Stimulated activated CD8-positive, alpha-beta memory T cell treated with anti-CD3 and anti-CD28 coated beads, Interleukin-15, amount 100 ng/mL, for 4 hours (primary cell): ENCODE measurements around the gene PYGB.
"Not testable (repeated sequence)": the region's sequence is repeated elsewhere in the genome, so short reads cannot be mapped to it uniquely, and the experiment has no call there.

Experiments
- DNase-seq, 2 donors: peaks; one replicate each; pipeline ENCODE4 v3.0.0-alpha.2; 2020; ENCODE audit warnings: low read depth in 2 of 2

PYGB gene

GRCh38 chr20:25249198-25249931 is 1.5 kb downstream of the PYGB start:
- DNase-seq = no peak

- DNase-seq = no peak
Observed at GRCh38 chr20:25250508-25250907, 2.6 kb downstream of the PYGB start.

GRCh38 chr20:25251019-25251418 is 3.1 kb downstream of the PYGB start:
- no peak for DNase-seq

- no peak for DNase-seq
Observed at GRCh38 chr20:25251558-25251957, 3.7 kb downstream of the PYGB start.

GRCh38 chr20:25252230-25252651 is 4.4 kb downstream of the PYGB start:
- DNase-seq = no peak

- DNase-seq = no peak
Observed at GRCh38 chr20:25252686-25253421, 5.0 kb downstream of the PYGB start.

- DNase-seq = no peak
Observed at GRCh38 chr20:25253606-25254275, 5.9 kb downstream of the PYGB start.

GRCh38 chr20:25254571-25254970 is 6.7 kb downstream of the PYGB start:
- no peak for DNase-seq

- no peak for DNase-seq
Observed at GRCh38 chr20:25254986-25255680, 7.2 kb downstream of the PYGB start.

GRCh38 chr20:25256226-25256859 is 8.5 kb downstream of the PYGB start:
- DNase-seq = no peak

GRCh38 chr20:25257130-25257529 is 9.2 kb downstream of the PYGB start:
- no peak for DNase-seq

- DNase-seq = no peak
Observed at GRCh38 chr20:25257756-25258475, 10.0 kb downstream of the PYGB start.

GRCh38 chr20:25258476-25258805 is 10.6 kb downstream of the PYGB start:
- DNase-seq = no peak

- DNase-seq = no peak
Observed at GRCh38 chr20:25258828-25259227, 10.9 kb downstream of the PYGB start.

GRCh38 chr20:25259358-25259757 is 11.5 kb downstream of the PYGB start:
- DNase-seq = no peak

GRCh38 chr20:25259788-25260254 is 11.9 kb downstream of the PYGB start:
- peak in 1 of 2 donors; percentile 16 for DNase-seq

GRCh38 chr20:25260770-25261437 is 13.0 kb downstream of the PYGB start:
- DNase-seq = not testable (repeated sequence)

- no peak for DNase-seq
Observed at GRCh38 chr20:25269057-25269832, 21.4 kb downstream of the PYGB start.

GRCh38 chr20:25269833-25270170 is 21.9 kb downstream of the PYGB start:
- no peak for DNase-seq

GRCh38 chr20:25270829-25271251 is 23.0 kb downstream of the PYGB start:
- no peak for DNase-seq
